NCI-H446 treated with DMSO at 0.1 percent for 48 hours (cell line): ENCODE results near the gene CACNA2D1.

Source experiments
- DNase-seq: peaks from one replicate; lab custom pipeline; 2025; lab: John Stamatoyannopoulos, UW

Gene CACNA2D1

DNA sequence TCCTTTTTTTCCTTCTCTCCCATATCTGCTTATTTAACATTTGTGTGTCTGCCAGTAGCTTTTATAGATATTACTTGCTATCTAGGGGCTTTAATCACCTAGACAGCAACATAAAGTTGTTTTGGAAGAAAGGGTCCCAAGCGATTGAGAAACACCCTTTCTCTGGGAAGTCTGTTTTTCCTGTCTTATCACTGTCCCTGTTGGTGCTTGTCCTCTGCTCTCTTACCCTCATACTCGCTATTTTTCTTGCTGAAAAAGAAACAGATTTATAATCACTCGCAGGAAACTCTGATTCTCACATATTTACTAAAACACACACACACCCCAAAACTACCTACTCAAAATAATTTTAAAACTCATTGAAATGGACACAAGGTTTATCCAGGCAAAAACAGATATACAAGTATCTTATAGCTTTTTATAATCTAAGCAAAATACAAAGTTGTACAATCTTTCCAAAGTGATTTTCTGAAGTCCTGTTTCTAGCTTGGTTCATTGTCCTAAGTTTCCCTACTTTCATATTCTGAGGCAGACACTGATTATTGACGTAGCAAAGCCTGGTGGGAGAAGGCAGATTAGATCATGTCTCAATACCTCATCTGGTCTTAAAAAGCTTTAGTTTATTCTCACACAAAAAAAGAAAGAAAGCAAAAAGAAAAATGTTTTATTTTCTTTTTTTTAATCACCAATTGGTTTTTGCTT lies 157.3 kb downstream of the CACNA2D1 start:
- DNase-seq, result no peak

GRCh38 chr7:82284936-82285519 lies 158.5 kb downstream of the CACNA2D1 start:
- no peak for DNase-seq

GRCh38 chr7:82275342-82275741 lies 168.2 kb downstream of the CACNA2D1 start:
- no peak for DNase-seq

- DNase-seq, result no peak
Measured at GRCh38 chr7:82274681-82275080, 168.9 kb downstream of the CACNA2D1 start.

GRCh38 chr7:82273886-82274285 lies 169.7 kb downstream of the CACNA2D1 start:
- DNase-seq, result no peak

DNA sequence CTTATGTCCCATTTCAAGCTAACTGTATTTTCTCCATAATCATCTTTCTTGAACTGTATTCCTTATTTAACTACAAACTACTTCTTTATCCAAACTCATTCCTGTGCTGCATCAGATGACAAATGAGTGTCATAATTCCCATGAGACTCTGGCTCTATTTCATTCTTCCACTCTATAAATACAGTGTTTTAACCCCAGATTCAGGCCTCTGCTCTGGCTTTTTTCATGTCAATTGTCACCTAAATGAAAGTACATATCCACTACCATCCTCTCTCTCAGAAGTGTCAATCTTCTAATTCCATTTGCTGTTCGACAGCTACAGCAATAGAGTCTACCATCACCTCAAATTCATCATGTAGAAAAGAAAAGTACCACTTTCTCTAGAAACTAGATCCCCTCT lies 172.7 kb downstream of the CACNA2D1 start:
- DNase-seq, result no peak

GRCh38 chr7:82268632-82269031 lies 174.9 kb downstream of the CACNA2D1 start:
- no peak for DNase-seq

GRCh38 chr7:82266081-82266480 lies 177.5 kb downstream of the CACNA2D1 start:
- no peak for DNase-seq

DNA sequence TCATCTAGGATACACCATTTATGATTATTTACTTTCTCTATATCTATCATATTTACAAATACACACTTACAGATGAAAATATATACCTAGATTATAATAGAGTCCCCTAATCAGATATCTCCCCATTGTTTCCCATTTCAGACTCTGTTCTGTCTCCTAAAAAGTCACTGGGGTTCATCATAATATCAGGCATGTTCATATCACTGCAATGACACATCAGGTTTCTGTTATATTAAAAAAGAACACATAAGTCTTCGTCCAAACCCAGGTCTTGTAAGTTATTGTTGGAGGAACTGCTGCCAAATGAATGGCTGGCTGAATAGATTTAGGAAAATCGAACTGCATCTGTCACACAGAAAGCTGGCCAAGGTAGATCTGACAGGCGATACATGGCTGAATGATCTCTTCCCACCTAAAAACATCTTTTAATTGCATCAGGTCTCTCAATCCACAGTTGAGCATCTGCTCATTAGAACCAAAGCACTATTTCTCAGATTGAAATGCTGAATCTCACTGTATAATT lies 178.7 kb downstream of the CACNA2D1 start:
- DNase-seq, result peak; percentile 96

DNA sequence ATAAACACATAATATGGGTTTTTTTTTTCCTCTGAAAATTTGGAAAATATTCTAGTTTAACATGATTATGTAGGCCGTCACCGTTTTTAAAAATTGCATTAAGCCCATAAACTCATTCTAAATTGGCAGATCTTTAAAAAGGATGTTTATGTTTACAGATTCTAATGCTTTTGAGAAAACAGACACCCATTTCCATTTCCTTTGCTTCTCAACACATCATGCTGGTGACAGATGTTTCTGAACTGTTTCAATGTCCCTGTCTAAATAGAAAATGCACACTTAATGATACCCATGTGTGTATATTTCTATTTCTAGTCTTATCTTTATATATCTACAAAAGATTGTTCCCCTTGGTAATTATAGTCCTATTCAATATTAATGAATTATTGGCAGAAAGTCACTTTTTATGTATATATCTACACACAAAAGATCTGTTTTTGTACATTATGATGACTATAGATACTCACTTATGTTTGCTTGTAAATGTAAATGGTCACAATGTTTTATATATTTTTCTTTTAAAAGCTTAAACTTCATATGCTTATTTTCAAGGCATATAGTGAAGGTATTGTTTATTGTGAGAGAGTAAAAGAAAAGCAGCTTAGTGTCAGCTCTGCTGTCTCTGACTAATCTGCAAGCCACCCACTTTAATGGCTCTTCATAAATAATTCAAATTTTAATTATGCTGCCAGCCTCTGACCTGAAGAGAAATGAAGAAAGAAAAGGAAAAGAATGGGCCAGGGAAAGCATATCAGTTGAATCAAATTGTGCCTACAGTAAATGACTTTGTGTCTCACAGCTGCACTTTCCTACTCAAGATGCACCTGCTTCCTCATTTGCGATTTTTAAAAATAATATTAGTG lies 179.4 kb downstream of the CACNA2D1 start:
- DNase-seq, result peak; percentile 54

DNA sequence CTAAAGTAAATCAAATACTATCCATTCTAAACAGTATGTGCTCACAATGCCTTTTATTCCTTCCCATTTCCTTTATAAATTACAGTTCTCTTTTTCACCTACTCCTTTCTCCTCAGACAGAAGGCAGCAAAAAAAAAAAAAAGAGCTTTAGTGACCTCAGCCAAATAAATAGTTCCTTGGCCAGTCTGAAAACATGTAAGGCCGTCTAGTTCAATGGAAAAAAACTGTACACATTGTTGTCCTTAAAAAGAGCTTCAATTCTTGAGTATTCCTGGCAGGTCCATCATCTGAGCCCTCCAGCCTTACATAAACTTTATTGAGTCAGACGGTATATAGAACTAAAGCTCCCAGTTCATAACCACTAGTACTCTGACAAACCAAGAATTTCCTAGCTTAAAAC lies 185.4 kb downstream of the CACNA2D1 start:
- DNase-seq, result no peak

DNA sequence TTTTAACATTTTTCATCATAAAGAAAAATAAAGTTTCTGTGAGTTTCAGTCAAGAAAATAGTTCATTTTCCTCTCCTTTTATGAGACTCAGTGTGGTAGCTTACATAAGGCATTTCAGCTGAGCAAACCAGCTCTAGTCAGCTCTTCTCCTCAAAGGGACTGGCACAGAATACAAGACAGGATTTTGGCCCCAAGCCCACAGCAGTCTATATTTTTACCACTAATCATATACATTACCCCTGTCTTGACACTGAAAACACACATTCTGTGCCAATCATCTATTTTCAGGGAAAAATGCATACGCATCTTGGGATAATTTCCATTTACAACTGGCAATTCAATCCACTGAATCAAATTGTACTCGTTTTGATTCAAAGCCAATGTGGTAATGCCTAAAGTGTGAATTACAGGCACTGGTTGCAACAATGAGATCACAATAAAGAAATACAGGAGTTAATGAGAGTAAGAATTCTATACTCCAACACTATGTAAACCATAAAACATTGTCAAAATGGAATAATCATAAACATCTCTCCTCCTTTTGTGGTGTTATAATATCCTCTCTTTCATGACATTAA lies 186.4 kb downstream of the CACNA2D1 start:
- peak; percentile 88 for DNase-seq

GRCh38 chr7:82255706-82256105 lies 187.9 kb downstream of the CACNA2D1 start:
- no peak for DNase-seq

GRCh38 chr7:82250598-82250997 lies 193.0 kb downstream of the CACNA2D1 start:
- DNase-seq, result no peak

DNA sequence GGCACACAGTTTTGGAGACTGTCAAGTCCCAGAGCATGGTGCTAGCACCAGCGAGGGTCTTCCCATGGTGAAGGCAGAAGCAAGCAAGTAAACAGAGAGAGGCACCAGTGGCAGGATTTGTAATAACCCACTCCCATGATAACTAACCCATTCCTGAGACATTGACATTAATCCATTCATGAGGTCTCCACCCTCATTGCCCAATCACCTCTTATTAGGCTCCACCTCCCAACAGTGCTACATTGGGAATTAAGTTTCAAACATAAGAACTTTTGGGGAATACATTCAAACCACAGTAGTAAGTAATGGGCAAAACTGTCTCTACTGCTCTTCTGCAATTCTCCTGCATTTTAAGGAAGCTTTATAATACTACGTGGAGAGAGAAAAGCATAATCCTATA lies 193.6 kb downstream of the CACNA2D1 start:
- no peak for DNase-seq

DNA sequence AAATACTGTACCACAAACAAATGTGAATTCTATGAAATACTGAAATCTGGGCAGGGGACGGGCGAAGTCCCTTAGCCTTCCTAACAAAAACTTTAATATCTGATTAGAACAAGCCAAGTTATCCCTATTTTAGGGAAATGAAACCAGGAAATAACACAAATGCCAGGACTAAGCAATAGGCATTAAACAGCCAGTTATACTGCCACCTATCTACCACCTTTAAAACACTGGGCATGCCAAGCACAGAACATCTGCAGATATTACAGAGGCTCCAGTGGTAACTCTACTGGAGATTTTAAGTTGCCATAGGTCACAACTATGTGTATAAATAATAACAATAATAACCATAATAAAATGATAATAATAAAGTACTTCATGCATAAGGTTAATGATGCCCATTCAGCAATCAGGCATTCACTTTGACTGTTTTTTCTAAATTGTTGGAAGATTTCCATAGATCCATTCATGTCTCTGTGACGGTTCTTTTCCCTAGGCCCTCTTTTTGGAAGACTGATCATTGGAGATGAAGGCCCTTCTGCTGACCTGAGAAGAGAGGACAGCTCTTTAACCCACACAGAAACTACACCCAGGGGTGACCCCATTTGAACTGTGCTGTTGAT lies 195.7 kb downstream of the CACNA2D1 start:
- no peak for DNase-seq

- DNase-seq, result no peak
Measured at GRCh38 chr7:82244947-82245517, 198.5 kb downstream of the CACNA2D1 start.

- no peak for DNase-seq
Measured at GRCh38 chr7:82241356-82241755, 202.2 kb downstream of the CACNA2D1 start.

DNA sequence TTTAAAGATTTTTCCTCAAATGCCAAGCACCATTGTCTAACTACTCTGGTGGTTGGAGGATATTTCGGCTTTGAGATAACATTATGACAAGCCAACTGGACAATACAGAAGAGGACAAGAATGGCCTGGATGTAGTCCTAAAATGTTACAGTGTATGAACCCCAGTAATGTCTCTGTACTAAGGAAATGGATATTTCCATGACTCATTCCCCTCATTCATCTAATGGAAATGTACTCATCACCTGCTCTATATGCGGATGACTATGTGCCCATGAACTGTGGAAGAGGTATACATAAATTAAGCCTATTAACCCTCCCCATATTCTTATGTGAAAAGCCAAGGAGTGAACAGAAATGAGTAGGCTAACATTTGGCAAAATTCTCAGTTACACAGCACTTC lies 207.9 kb downstream of the CACNA2D1 start:
- no peak for DNase-seq

- peak; percentile 39 for DNase-seq
Measured at GRCh38 chr7:82234457-82235049, 209.0 kb downstream of the CACNA2D1 start.
